Measurements from ENCODE around the gene TMEM132D.

TMEM132D gene

GRCh38 chr12:129074379-129074778 is 829.4 kb downstream of the TMEM132D start:
- TF ChIP-seq MYC (IDR thresholded peaks at IDR 0.05; ENCODE audit: low read depth, low read length) = no peak
- no peak for TF ChIP-seq MAX (IDR thresholded peaks at IDR 0.05; ENCODE audit: low read depth, low read length)
- TF ChIP-seq POLR2A (IDR thresholded peaks at IDR 0.05; ENCODE audit: extremely low read depth, insufficient read length) = no peak
- TF ChIP-seq CTCF (IDR thresholded peaks at IDR 0.05; ENCODE audit: low read depth, low read length) = no peak
- no peak for DNase-seq (ENCODE audit: low read depth)
- no peak overlapping the region for H3K4me3 ChIP-seq (ENCODE audit: low read depth, low read length)

DNA sequence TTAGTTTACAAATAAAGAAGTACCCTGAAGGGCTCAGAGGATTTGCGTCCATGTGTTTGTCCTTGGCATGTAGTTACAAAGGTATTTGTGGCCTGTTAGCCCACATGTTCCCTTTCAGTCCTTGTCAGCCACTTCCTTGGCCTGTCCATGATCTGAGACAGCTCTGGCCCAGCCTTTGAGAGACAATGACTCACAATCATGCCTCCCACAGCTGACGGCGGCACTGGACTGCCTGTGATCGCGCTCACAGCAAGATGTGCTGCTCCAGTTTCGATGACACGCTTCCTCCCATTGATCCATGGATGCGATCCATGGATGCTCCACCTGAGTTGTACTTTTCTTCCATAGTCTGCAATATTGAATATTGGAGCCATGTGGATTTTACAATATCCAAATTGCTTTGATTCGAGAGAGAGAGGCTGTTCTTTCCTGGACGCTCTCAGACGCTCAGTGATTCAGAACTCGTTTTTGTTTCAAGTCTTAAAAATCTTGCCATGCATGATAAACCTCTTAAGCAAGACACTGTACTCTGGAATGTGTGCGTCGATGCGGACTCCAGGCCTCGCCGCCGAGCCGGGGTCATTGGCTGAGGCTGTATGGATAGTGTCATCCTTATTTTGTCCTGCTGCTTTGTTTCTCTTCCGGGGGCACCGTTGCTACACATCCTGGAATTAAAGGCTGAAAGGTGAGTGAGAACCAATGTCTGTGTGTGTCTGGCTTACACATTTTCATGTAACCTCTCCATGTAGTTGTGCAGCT is 830.5 kb downstream of the TMEM132D start:
- DNase-seq (ENCODE audit: low read depth) = no peak
- no peak overlapping the region for H3K4me3 ChIP-seq (ENCODE audit: low read depth, low read length)
- TF ChIP-seq MYC (IDR thresholded peaks at IDR 0.05; ENCODE audit: low read depth, low read length) (no peak), POLR2A (IDR thresholded peaks at IDR 0.05; ENCODE audit: extremely low read depth, insufficient read length) (no peak), CTCF (IDR thresholded peaks at IDR 0.05; ENCODE audit: low read depth, low read length) (no peak), MAX (IDR thresholded peaks at IDR 0.05; ENCODE audit: low read depth, low read length) (no peak)

GRCh38 chr12:129071362-129071761 is 832.5 kb downstream of the TMEM132D start:
- H3K4me3 ChIP-seq (ENCODE audit: low read depth, low read length) = no peak overlapping the region
- TF ChIP-seq CTCF (IDR thresholded peaks at IDR 0.05; ENCODE audit: low read depth, low read length) = no peak
- no peak for TF ChIP-seq POLR2A (IDR thresholded peaks at IDR 0.05; ENCODE audit: extremely low read depth, insufficient read length)
- no peak for TF ChIP-seq MYC (IDR thresholded peaks at IDR 0.05; ENCODE audit: low read depth, low read length)
- no peak for TF ChIP-seq MAX (IDR thresholded peaks at IDR 0.05; ENCODE audit: low read depth, low read length)
- DNase-seq (ENCODE audit: low read depth) = no peak

- no peak for DNase-seq (ENCODE audit: low read depth)
- TF ChIP-seq POLR2A (IDR thresholded peaks at IDR 0.05; ENCODE audit: extremely low read depth, insufficient read length) = no peak
- TF ChIP-seq CTCF (IDR thresholded peaks at IDR 0.05; ENCODE audit: low read depth, low read length) = no peak
- TF ChIP-seq MYC (IDR thresholded peaks at IDR 0.05; ENCODE audit: low read depth, low read length) = no peak
- TF ChIP-seq MAX (IDR thresholded peaks at IDR 0.05; ENCODE audit: low read depth, low read length) = no peak
These were observed 833.9 kb downstream of the TMEM132D start for GRCh38 chr12:129069886-129070285.

GRCh38 chr12:129068684-129069083 is 835.1 kb downstream of the TMEM132D start:
- no peak overlapping the region for H3K4me3 ChIP-seq (ENCODE audit: low read depth, low read length)
- DNase-seq (ENCODE audit: low read depth) = no peak
- TF ChIP-seq MYC (IDR thresholded peaks at IDR 0.05; ENCODE audit: low read depth, low read length) (no peak), MAX (IDR thresholded peaks at IDR 0.05; ENCODE audit: low read depth, low read length) (no peak), CTCF (IDR thresholded peaks at IDR 0.05; ENCODE audit: low read depth, low read length) (no peak), POLR2A (IDR thresholded peaks at IDR 0.05; ENCODE audit: extremely low read depth, insufficient read length) (no peak)

More at GRCh38 chr12:129069886-129070285, 833.9 kb downstream of the TMEM132D start:
- no peak overlapping the region for H3K4me3 ChIP-seq (ENCODE audit: low read depth, low read length)
